HG03460 (cell line): Measurements from ENCODE around the gene RNF26.

Experiments used
- ATAC-seq: cut with Tn5 transposase; IDR thresholded peaks from one replicate; pipeline ENCODE4 v1.9.1; 2021; ENCODE audit not compliant: unreplicated experiment

RNF26 gene

DNA sequence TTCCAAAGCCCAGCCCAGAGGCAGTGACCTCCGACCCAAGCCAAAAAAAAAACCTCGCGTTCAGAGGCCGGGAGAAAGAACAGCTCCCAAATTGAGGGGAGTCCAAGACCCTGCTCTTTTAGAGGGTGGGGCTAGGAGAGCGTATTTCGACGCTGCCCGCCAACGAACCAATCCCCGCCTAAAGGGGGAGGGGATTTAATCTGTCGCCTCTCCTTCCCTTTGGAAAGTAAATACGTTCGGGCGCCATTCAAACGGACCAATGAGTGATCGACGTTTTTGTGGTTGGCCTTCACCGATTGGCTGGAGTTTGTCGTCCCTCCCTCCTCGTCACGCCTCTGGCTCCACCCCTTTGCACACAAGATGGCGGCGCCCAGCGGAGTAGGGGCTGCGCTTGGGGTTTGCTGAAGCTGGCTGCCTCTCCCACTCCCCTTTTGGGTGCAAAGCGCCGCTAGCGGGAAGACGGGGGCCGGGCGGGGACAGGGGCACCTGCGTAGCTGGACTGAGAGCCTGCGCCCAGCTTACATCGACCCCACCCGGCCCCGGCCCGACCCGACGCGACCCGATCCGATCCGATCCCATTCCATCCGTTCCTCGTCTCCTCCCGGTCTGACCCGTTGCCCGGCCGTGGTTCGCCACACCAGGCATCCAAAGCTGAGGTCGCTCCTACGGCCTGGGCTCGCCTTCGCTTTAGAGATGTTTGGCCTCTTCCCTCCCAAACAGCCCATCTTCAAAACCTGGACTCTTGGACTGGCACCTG is at the start of gene RNF26:
TSS of gene RNF26 (plus strand) at position 354 of the 757 bp plus-strand sequence. CDS start 596 bp downstream, outside the sequence.
- ATAC-seq = peak; percentile 94

DNA sequence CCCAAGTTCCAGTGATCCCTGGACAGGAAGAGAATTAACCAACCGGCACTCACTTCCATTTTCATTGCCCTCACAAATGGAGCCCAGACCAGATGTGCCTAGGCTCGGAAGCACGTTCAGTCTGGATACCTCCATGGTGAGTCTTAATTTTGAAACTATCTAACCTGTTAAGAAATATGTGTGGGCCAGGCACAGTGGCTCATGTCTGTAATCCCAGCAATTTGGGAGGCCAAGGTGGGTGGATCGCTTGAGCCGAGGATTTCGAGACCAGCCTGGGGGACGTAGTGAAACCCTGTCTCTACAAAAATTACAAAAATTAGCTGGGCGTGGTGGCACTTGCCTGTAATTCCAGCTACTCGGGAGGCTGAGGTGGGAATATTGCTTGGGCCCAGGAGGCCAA is 48.9 kb upstream of the RNF26 start:
- no peak for ATAC-seq

GRCh38 chr11:119288219-119288618 is 46.1 kb upstream of the RNF26 start:
- ATAC-seq = no peak

- ATAC-seq = no peak
Observed at GRCh38 chr11:119290894-119291497, 43.3 kb upstream of the RNF26 start.

- ATAC-seq = no peak
Observed at GRCh38 chr11:119293461-119293860, 40.9 kb upstream of the RNF26 start.

DNA sequence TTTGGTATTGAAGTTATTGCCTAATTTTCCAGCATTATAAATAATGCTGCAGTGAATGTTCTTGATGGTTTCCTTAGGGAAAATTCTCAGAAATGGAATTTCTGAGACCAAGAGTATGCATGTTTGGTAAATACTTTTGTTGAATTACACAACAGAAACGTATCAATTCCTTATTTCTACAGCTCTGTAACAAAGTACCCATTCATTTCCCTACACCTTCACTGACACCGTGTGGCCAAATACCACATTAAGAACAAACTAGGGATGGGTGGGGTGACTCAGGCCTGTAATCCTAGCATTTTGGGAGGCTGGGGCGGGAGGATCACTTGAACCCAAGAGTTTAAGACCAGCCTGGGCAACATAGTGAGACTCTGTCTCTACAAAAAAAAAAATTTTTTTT is 39.1 kb upstream of the RNF26 start:
- no peak for ATAC-seq

DNA sequence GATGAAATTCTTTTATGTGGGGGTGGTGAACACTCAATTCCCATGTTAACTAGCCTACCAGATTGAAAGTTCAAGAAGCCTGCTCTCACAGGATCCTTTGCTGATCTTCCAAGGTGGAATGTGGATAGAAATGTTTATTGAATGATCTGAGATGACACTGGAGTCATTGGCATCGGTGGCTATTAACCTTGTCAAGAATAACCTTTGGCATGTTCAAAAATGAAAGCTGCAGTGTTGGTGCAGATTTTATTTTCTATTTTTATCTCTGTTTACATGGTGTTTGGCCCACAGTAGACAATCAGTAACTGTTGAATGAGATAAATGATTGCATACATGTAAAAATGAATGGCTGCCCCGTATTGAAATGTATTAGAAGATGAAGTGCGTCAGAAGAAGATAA is 36.4 kb upstream of the RNF26 start:
- ATAC-seq = no peak

DNA sequence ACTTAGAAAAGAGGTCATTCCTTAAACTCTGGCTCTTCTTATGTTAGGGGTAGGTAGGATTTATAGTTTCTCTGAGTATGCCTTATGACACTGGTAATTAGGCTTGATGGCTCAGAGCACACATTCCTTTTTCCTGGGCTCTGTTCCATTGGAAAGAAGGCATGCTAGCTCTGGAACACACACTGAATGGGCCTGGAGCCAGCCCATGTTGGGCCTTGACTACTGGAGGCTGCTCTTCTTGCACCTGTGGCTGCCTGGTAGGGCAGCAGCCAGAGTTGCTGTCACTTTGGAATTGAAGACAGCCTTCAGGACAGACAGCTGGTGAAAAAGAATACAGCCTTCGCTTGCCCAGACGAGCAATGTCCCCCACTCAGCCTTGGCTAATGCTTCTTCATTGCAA is 35.6 kb upstream of the RNF26 start:
- ATAC-seq = no peak

DNA sequence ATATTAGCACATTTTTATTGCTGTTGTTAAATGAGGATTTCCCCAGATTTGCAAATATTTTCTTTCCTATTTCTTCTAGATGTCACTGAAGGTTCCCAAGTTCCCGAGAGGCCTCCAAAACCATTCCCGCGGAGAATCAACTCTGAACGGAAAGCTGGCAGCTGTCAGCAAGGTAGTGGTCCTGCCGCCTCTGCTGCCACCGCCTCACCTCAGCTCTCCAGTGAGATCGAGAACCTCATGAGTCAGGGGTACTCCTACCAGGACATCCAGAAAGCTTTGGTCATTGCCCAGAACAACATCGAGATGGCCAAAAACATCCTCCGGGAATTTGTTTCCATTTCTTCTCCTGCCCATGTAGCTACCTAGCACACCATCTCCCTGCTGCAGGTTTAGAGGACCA is 34.9 kb upstream of the RNF26 start:
- no peak for ATAC-seq

GRCh38 chr11:119300198-119300964 is 33.9 kb upstream of the RNF26 start:
- ATAC-seq = no peak

DNA sequence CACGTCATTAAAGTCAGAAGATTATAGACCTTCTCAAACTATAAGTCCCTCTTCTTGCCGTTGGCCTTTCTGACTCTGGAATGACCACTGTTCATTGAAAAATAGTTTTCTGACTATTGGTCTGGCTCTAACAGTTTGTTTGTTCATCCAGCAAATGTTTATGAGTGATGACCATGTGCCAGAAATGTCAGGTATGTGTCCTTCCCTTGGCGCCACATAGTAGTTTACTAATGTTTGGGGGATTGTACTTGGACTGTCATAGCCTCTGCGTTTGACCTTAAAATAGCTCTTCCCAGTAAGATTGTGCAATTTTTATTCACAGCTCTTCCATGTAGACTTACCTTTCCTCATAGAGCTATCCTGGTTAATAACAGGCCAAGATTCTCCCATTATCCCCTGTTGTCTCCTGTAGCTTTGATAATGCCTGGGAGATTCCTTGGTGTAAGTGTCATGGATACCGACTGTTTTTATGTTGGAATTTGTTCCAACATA is 31.1 kb upstream of the RNF26 start:
- ATAC-seq = no peak

- no peak for ATAC-seq
Observed at GRCh38 chr11:119305556-119306372, 28.6 kb upstream of the RNF26 start.

DNA sequence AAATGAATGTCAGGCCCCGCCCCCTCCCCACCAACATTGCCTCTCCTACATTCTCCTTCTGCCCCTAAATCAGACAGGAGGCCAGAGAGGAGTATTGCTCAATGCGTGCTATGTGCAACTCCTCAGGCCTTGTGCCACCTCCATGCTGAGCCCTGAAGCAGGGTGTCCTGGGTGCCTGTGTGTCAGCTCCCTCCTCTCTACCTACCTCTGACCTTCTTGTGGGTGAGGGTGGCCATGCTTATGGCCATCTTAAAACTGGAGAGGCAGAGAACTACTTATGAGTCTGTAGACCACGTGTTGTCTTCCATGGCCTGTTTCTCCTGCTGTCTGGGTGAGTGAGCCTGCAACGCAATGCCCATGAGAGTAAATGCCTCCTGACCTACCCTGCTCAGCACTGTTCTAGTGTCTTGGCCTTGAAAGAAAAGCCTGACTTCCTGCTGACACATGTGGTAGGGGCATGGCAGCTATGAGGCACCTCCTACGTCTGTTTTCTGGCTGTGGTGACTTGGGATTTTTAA is 27.9 kb upstream of the RNF26 start:
- ATAC-seq = no peak

DNA sequence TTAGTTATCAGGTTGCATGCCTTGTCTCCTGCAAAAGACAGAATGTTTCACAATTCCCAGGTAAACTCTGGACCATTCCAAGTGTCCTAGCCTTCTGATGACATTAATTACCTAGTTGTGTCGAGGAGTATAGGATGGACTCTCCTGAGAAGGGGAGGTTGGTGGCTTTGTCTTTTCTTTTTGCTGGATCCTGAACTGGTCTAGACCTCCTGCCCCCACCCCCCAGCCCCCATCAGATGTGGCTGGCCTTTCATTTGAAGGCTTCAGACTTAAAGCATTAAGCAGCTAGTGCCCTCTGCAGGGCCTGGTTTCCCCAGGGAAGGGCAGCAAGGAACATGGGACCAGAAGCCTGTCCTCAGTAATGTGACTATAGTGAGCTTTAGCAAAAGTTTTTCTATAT is 27.1 kb upstream of the RNF26 start:
- no peak for ATAC-seq

DNA sequence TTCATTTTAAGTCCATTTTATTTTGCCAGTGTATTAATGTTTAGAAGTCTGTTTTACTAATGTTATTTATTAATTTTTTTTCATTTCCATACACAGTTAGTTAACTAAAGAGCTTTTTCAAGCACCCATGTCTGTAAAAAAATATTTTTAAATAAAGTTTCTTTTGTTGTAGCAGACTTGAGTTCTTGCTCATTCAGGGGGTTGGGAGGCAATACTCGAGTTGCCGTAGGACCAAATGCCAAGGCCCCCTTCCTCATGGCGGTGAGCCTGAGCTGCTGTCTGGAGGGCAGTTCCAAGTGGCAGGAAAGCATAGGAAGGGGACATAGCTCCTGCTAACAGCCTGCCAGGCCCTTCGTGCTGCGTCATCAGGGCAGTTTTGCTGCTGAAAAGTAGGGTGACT is 26.4 kb upstream of the RNF26 start:
- no peak for ATAC-seq

DNA sequence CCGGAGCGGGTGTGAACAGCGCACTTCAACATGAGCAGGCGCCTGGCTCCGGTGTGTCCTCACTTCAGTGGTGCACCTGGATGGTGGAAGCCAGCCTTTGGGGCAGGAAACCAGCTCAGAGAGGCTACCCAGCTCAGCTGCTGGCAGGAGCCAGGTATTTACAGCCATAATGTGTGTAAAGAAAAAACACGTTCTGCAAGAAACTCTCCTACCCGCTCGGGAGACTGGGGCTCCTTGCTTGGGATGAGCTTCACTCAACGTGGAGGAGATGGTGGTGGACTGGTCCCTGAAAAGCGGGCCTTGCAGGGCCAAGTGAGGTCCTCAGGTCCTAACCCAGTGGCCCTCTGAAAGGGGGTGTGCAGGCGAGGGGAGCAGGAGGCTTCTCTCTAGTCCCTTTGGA is 24.9 kb upstream of the RNF26 start:
- no peak for ATAC-seq

GRCh38 chr11:119309953-119310681 is 24.2 kb upstream of the RNF26 start:
- ATAC-seq = no peak

DNA sequence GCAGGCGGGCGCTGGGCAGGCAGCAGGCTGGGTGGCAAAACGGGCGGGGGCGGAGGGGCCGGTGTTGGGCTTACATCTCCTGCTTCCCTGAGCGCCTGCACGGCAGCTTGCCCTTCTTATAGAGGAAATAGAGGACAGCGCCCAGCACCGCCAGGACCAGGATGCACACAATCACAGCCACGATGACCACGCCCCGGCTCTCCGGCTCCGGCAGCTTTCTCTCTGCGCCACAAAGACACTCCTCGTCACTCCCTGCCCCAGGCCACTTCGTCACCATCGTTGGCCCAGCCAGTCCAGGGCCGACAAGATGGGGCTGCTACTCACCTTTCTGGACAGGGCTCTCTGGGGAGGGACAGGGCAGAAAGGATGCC is 23.7 kb upstream of the RNF26 start:
- ATAC-seq = no peak

DNA sequence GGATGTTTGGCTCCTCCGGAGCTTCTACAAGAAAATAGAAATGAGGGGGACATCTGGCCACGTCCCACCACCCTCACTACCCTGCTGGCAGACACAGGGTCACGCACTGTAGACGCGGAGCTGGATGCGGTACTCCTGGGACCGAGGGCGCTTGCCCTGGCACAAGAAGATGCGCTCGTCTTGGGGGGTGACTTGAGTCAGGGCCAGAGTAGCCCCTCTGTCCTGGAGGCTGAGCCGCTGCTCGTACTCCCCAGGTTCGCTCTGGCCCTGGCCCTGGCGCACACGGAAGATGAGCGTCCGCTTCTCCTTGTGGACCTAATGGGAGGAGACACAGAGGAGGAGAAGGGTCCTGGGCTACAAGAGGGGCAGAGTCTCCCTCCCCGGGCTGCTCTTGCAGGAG is 19.6 kb upstream of the RNF26 start:
- ATAC-seq = no peak
